ENCODE results near the gene FCAR. TPM values are rescaled to one million over a fixed set of nuclear protein-coding genes. Genes with fewer than 3 reads are reported as not detected.
"Not testable (repeated sequence)": the region's sequence is repeated elsewhere in the genome, so short reads cannot be mapped to it uniquely, and the experiment has no call there.

Gene FCAR
- total RNA-seq (2013), result 83.9 TPM
- polyA plus RNA-seq (100 to 1,000 TPM; 147 to 239 (median 173) TPM), polyA minus RNA-seq (126 TPM in 2 replicates), total RNA-seq (288 to 647 (median 500) reads per million in 11 experiments)

DNA sequence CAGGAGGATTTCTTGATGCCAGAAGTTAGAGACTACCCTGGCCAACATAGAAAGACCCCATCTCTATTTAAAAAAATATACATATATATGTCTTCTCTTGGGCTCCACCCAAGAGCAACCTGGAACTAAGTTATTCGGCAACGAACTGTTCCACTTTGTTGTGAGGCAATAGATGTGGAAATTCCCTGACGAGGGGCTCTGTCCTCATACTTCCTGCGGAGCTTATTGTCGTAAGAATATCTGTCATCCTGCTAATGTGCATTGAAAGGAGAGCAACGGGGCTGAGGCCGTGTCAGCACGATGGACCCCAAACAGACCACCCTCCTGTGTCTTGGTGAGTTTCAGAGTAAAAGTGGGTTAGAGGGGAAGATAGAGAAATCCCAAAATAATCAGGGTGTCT lies at the start of gene FCAR:
FCAR (plus strand) TSS at position 246 of the 400 bp plus-strand sequence; CDS start at position 301, 55 bp downstream.
- peak; percentile 92 to 99 (median 97) for DNase-seq
- Histone ChIP-seq H4K20me1 (ENCODE audit: insufficient read depth, low read length) (peaks cover 35% of the 10 kb centered on the region), H3K79me2 (ENCODE audit: insufficient read depth, low read length) (peaks cover 51% of the 10 kb centered on the region), H3K27ac (ENCODE audit: low read depth in 1 of 2, low read length in 2 of 2) (peak within 1 kb of the TSS; percentile 87 to 99), H3K9ac (ENCODE audit: insufficient read depth, low read length, poor library complexity, severe bottlenecking) (peak within 1 kb of the TSS; percentile 95), H3K4me1 (ENCODE audit: control insufficient read depth in 1 of 2, insufficient read depth in 2 of 2, low read length in 2 of 2) (peaks cover 69 to 70% of the 10 kb centered on the region in 2 donors), H3K9me3 (replicated peaks in 1 of 2; ENCODE audit: control insufficient read depth in 1 of 2, insufficient read depth in 1 of 2, low read length in 2 of 2) (no peaks in the 10 kb centered on the region), H3K4me2 (replicated peaks; ENCODE audit: extremely low read depth, low read length, poor library complexity, severe bottlenecking) (peak within 1 kb of the TSS; percentile 75), H3K27me3 (ENCODE audit: control insufficient read depth in 2 of 2, insufficient read depth in 2 of 2, low read length in 2 of 2) (no peaks in the 10 kb centered on the region), H2AFZ (ENCODE audit: insufficient read depth, low read depth, low read length, poor library complexity, severe bottlenecking) (no peak within 1 kb of the TSS), H3K4me3 (replicated peaks in 1 of 3; ENCODE audit: low read depth in 2 of 3, low read length in 3 of 3) (peak within 1 kb of the TSS; percentile 70 to 99 (median 77)), H3K36me3 (replicated peaks in 1 of 2; ENCODE audit: control insufficient read depth in 1 of 2, insufficient read depth in 2 of 2, low read length in 2 of 2) (peaks cover under 1 to 10% of the 10 kb centered on the region in 2 donors)
- TF ChIP-seq, protein P1, sequence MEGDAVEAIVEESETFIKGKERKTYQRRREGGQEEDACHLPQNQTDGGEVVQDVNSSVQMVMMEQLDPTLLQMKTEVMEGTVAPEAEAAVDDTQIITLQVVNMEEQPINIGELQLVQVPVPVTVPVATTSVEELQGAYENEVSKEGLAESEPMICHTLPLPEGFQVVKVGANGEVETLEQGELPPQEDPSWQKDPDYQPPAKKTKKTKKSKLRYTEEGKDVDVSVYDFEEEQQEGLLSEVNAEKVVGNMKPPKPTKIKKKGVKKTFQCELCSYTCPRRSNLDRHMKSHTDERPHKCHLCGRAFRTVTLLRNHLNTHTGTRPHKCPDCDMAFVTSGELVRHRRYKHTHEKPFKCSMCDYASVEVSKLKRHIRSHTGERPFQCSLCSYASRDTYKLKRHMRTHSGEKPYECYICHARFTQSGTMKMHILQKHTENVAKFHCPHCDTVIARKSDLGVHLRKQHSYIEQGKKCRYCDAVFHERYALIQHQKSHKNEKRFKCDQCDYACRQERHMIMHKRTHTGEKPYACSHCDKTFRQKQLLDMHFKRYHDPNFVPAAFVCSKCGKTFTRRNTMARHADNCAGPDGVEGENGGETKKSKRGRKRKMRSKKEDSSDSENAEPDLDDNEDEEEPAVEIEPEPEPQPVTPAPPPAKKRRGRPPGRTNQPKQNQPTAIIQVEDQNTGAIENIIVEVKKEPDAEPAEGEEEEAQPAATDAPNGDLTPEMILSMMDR (IDR thresholded peaks at IDR 0.05), result no peak
- Mint-ChIP-seq H3K36me3 (peaks cover 28 to 44% of the 10 kb centered on the region in 2 donors), H3K27me3 (ENCODE audit: low read depth in 3 of 3) (peaks cover 0 to 10% (median 7%) of the 10 kb centered on the region in 3 donors), H3K4me3 (peak within 1 kb of the TSS; percentile 83 to 99), H3K9me3 (peaks cover 0 to 5% (median 0%) of the 10 kb centered on the region in 7 donors), H3K4me1 (peaks cover 65% of the 10 kb centered on the region), H3K27ac (peak within 1 kb of the TSS; percentile 97 to 100 (median 99))
- 0% methylated on average over 5 of the region's 8 CpGs for WGBS (ENCODE audit: insufficient coverage)
- intact Hi-C loops (cut with micrococcal nuclease), result loop anchor here in 1 of 2 donors (2.0 to 10.0 kb wide), 2 partner anchors 15 to 79 kb away; no protein-coding TSS in a partner anchor

GRCh38 chr19:54824416-54824815 lies 49.6 kb upstream of the FCAR start:
- peak overlapping the region; percentile 4 to 95 for H3K27ac ChIP-seq (ENCODE audit: low read depth in 1 of 2, low read length in 2 of 2)
- H3K79me2 ChIP-seq (ENCODE audit: insufficient read depth, low read length); intact Hi-C loops (cut with micrococcal nuclease); H3K27me3 Mint-ChIP-seq (ENCODE audit: low read depth in 3 of 3); H4K20me1 ChIP-seq (ENCODE audit: insufficient read depth, low read length); H3K4me2 ChIP-seq (replicated peaks; ENCODE audit: extremely low read depth, low read length, poor library complexity, severe bottlenecking); H3K36me3 ChIP-seq (replicated peaks in 1 of 2; ENCODE audit: control insufficient read depth in 1 of 2, insufficient read depth in 2 of 2, low read length in 2 of 2); H3K9me3 ChIP-seq (replicated peaks in 1 of 2; ENCODE audit: control insufficient read depth in 1 of 2, insufficient read depth in 1 of 2, low read length in 2 of 2); H3K4me3 ChIP-seq (replicated peaks in 1 of 3; ENCODE audit: low read depth in 2 of 3, low read length in 3 of 3); H2AFZ ChIP-seq (ENCODE audit: insufficient read depth, low read depth, low read length, poor library complexity, severe bottlenecking); H3K27me3 ChIP-seq (ENCODE audit: control insufficient read depth in 2 of 2, insufficient read depth in 2 of 2, low read length in 2 of 2); H3K4me3 Mint-ChIP-seq; H3K36me3 Mint-ChIP-seq; H3K9ac ChIP-seq (ENCODE audit: insufficient read depth, low read length, poor library complexity, severe bottlenecking): not testable (repeated sequence)
- H3K9me3 Mint-ChIP-seq, result peaks cover 7 to 14% (median 9%) of the 10 kb centered on the region in 7 donors
- H3K4me1 ChIP-seq (ENCODE audit: control insufficient read depth in 1 of 2, insufficient read depth in 2 of 2, low read length in 2 of 2), result peaks cover 26 to 27% of the 10 kb centered on the region in 2 donors
- peak overlapping the region in 3 of 7 donors; percentile 4 to 94 (median 92) for H3K27ac Mint-ChIP-seq
- H3K4me1 Mint-ChIP-seq, result peaks cover 41% of the 10 kb centered on the region
- no CpG with 5 or more reads among the region's 4 CpGs for WGBS (ENCODE audit: insufficient coverage)
- peak; percentile 64 to 77 (median 76) for DNase-seq

DNA sequence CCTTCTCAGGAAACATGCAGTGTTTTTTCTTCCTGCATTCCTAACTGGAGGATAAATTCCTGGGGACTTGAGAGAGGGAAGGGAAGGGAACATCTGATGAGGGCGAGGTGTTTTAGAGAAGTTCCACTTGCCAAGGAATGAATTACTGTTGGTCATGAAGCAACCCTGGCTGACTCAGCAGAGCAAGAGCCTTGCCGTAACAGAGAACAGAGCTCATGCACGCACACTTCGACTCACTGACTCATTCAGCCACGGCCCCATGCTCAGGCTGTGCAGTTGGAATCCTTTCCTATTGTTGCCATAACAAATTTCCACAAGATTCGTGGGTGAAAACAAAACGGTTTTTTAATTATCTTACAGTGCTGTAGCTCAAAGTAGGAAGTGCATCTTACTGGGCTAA lies 48.7 kb upstream of the FCAR start:
- Mint-ChIP-seq H3K9me3 (peaks cover 6 to 15% (median 9%) of the 10 kb centered on the region in 7 donors), H3K27ac (peak overlapping the region; percentile 81 to 94 (median 92)), H3K4me1 (peaks cover 40% of the 10 kb centered on the region), H3K4me3 (peak overlapping the region in 1 of 2 donors; percentile 39)
- intact Hi-C loops (cut with micrococcal nuclease); H3K9me3 ChIP-seq (replicated peaks in 1 of 2; ENCODE audit: control insufficient read depth in 1 of 2, insufficient read depth in 1 of 2, low read length in 2 of 2); H3K27me3 ChIP-seq (ENCODE audit: control insufficient read depth in 2 of 2, insufficient read depth in 2 of 2, low read length in 2 of 2); H4K20me1 ChIP-seq (ENCODE audit: insufficient read depth, low read length); H2AFZ ChIP-seq (ENCODE audit: insufficient read depth, low read depth, low read length, poor library complexity, severe bottlenecking); H3K79me2 ChIP-seq (ENCODE audit: insufficient read depth, low read length); H3K4me2 ChIP-seq (replicated peaks; ENCODE audit: extremely low read depth, low read length, poor library complexity, severe bottlenecking); H3K36me3 Mint-ChIP-seq; H3K36me3 ChIP-seq (replicated peaks in 1 of 2; ENCODE audit: control insufficient read depth in 1 of 2, insufficient read depth in 2 of 2, low read length in 2 of 2); H3K4me3 ChIP-seq (replicated peaks in 1 of 3; ENCODE audit: low read depth in 2 of 3, low read length in 3 of 3); H3K27me3 Mint-ChIP-seq (ENCODE audit: low read depth in 3 of 3): not testable (repeated sequence)
- WGBS (ENCODE audit: insufficient coverage), result 0% methylated on average over 1 of the region's 7 CpGs
- peak in 2 of 3 donors; percentile 35 to 66 for DNase-seq
- Histone ChIP-seq H3K9ac (ENCODE audit: insufficient read depth, low read length, poor library complexity, severe bottlenecking) (peak overlapping the region; percentile 27), H3K4me1 (ENCODE audit: control insufficient read depth in 1 of 2, insufficient read depth in 2 of 2, low read length in 2 of 2) (peaks cover 26 to 27% of the 10 kb centered on the region in 2 donors), H3K27ac (ENCODE audit: low read depth in 1 of 2, low read length in 2 of 2) (peak overlapping the region; percentile 63 to 95)

DNA sequence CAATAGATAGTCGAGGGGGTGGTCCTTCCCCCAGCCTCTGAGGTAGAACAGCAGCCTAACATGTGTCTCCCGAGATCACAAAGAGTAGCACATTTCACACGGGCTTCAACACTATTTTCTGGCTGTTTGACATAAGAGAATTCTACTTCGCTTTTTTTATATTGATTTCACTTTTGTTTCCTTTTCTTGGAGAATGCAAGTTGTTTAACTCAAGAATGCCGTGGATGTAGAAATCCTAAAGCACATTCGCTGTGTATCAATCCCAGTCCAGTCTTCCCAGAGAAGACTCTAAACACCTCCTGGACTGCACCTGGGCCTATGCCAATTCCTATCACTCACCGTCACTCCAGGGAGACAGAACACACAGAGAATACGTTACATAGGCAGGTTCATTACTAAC lies 46.0 kb upstream of the FCAR start:
- Mint-ChIP-seq H3K4me1 (peaks cover 42% of the 10 kb centered on the region), H3K9me3 (peaks cover 6 to 15% (median 10%) of the 10 kb centered on the region in 7 donors), H3K4me3 (peak overlapping the region; percentile 57 to 63), H3K27ac (peak overlapping the region; percentile 4 to 92 (median 72))
- H3K4me3 ChIP-seq (replicated peaks in 1 of 3; ENCODE audit: low read depth in 2 of 3, low read length in 3 of 3); H4K20me1 ChIP-seq (ENCODE audit: insufficient read depth, low read length); H3K79me2 ChIP-seq (ENCODE audit: insufficient read depth, low read length); H3K4me2 ChIP-seq (replicated peaks; ENCODE audit: extremely low read depth, low read length, poor library complexity, severe bottlenecking); intact Hi-C loops (cut with micrococcal nuclease); H3K9me3 ChIP-seq (replicated peaks in 1 of 2; ENCODE audit: control insufficient read depth in 1 of 2, insufficient read depth in 1 of 2, low read length in 2 of 2); H3K36me3 ChIP-seq (replicated peaks in 1 of 2; ENCODE audit: control insufficient read depth in 1 of 2, insufficient read depth in 2 of 2, low read length in 2 of 2); H3K27me3 ChIP-seq (ENCODE audit: control insufficient read depth in 2 of 2, insufficient read depth in 2 of 2, low read length in 2 of 2); H3K36me3 Mint-ChIP-seq; H3K27me3 Mint-ChIP-seq (ENCODE audit: low read depth in 3 of 3); H2AFZ ChIP-seq (ENCODE audit: insufficient read depth, low read depth, low read length, poor library complexity, severe bottlenecking): not testable (repeated sequence)
- Histone ChIP-seq H3K4me1 (ENCODE audit: control insufficient read depth in 1 of 2, insufficient read depth in 2 of 2, low read length in 2 of 2) (peaks cover 26 to 27% of the 10 kb centered on the region in 2 donors), H3K9ac (ENCODE audit: insufficient read depth, low read length, poor library complexity, severe bottlenecking) (peak overlapping the region; percentile 4), H3K27ac (ENCODE audit: low read depth in 1 of 2, low read length in 2 of 2) (peak overlapping the region in 1 of 2 donors; percentile 68)
- 76% methylated on average over 2 of the region's 8 CpGs for WGBS (ENCODE audit: insufficient coverage)
- DNase-seq, result peak in 2 of 3 donors; percentile 50 to 53

All from CD14-positive monocyte (primary cell).